ENCODE results near the gene MYRF. TPM values are rescaled to one million over a fixed set of nuclear protein-coding genes. Genes with fewer than 3 reads are reported as not detected.

Gene MYRF
- total RNA-seq, 2 experiments from 2014 or later = 0.31 to 0.49 TPM

DNA sequence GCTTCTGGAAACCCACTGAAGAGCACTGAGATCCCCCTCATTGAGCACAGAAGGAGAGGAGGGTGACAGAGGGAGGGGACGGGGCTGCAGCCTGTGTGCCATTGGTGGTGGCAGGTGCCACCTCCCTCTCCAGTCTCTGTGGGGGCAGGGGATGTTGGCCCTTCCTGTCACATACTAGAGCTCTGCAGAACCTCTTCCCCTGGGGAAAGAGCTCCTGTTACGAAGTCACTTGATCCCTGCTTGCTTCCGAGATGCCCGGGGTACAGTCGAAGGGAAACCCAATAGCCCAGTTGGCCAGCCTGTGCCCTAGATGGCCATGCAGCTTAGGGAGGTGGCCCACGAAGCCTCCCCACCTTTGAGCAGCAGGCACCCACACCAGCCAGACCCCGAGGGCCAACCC is 42.9 kb upstream of the MYRF start:
- ATAC-seq (ENCODE audit: poor library complexity) = no peak
- CTCF ChIA-PET = no interaction called here
- H3K27me3 ChIP-seq (ENCODE audit: control insufficient read depth in 1 of 2, insufficient read depth in 2 of 2, low read length in 2 of 2) = no peaks in the 10 kb centered on the region
- intact Hi-C loops (cut with DNase I, micrococcal nuclease) = no loop called here
- Mint-ChIP-seq H3K27me3 (no peaks in the 10 kb centered on the region), H3K4me1 (ENCODE audit: low read depth) (no peaks in the 10 kb centered on the region), H3K36me3 (ENCODE audit: low read depth) (no peaks in the 10 kb centered on the region), H3K27ac (no peak overlapping the region), H3K4me3 (no peak overlapping the region), H3K9me3 (no peaks in the 10 kb centered on the region)
- TF ChIP-seq, protein P1, sequence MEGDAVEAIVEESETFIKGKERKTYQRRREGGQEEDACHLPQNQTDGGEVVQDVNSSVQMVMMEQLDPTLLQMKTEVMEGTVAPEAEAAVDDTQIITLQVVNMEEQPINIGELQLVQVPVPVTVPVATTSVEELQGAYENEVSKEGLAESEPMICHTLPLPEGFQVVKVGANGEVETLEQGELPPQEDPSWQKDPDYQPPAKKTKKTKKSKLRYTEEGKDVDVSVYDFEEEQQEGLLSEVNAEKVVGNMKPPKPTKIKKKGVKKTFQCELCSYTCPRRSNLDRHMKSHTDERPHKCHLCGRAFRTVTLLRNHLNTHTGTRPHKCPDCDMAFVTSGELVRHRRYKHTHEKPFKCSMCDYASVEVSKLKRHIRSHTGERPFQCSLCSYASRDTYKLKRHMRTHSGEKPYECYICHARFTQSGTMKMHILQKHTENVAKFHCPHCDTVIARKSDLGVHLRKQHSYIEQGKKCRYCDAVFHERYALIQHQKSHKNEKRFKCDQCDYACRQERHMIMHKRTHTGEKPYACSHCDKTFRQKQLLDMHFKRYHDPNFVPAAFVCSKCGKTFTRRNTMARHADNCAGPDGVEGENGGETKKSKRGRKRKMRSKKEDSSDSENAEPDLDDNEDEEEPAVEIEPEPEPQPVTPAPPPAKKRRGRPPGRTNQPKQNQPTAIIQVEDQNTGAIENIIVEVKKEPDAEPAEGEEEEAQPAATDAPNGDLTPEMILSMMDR (IDR thresholded peaks at IDR 0.05) = no peak
- H3K4me3 ChIP-seq (ENCODE audit: low read length) = no peak overlapping the region
- POLR2A ChIA-PET = no interaction called here
- H3K4me1 ChIP-seq (ENCODE audit: insufficient read depth, low read length) = no peaks in the 10 kb centered on the region
- H3K9me3 ChIP-seq (ENCODE audit: control insufficient read depth in 1 of 2, insufficient read depth in 1 of 2, low read length in 2 of 2) = no peaks in the 10 kb centered on the region
- H3K27ac ChIP-seq (ENCODE audit: low read depth in 1 of 2, low read length in 2 of 2) = no peak overlapping the region
- no peaks in the 10 kb centered on the region for H3K36me3 ChIP-seq (ENCODE audit: insufficient read depth, low read length)
- DNase-seq = no peak

DNA sequence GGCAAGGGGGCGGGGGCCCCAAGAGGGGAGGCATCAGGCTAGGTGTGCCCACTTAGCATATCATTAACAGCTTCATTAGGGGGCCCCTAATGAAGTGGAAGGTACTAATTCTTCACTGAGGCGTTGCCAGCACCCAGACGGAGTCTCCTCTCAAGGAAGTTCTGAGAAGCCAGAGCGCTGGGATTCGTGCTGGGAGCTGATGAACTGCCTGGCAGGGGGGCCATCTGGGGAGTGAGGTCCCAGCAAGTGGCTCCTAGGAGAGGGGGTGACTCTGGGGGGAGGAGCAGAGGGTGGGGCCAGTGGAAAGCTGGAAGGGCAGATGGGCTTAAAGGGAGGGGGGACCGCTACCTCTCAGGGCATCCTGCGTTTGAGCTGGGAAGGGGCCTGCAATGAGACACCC is 42.4 kb upstream of the MYRF start:
- Mint-ChIP-seq H3K4me3 (no peak overlapping the region), H3K27ac (no peak overlapping the region), H3K9me3 (no peaks in the 10 kb centered on the region), H3K4me1 (ENCODE audit: low read depth) (no peaks in the 10 kb centered on the region), H3K36me3 (ENCODE audit: low read depth) (no peaks in the 10 kb centered on the region), H3K27me3 (no peaks in the 10 kb centered on the region)
- Histone ChIP-seq H3K36me3 (ENCODE audit: insufficient read depth, low read length) (no peaks in the 10 kb centered on the region), H3K4me3 (ENCODE audit: low read length) (no peak overlapping the region), H3K27ac (ENCODE audit: low read depth in 1 of 2, low read length in 2 of 2) (no peak overlapping the region), H3K27me3 (ENCODE audit: control insufficient read depth in 1 of 2, insufficient read depth in 2 of 2, low read length in 2 of 2) (no peaks in the 10 kb centered on the region), H3K9me3 (ENCODE audit: control insufficient read depth in 1 of 2, insufficient read depth in 1 of 2, low read length in 2 of 2) (no peaks in the 10 kb centered on the region), H3K4me1 (ENCODE audit: insufficient read depth, low read length) (no peaks in the 10 kb centered on the region)
- ATAC-seq (ENCODE audit: poor library complexity) (no peak), DNase-seq (no peak)
- TF ChIP-seq, protein P1 (IDR thresholded peaks at IDR 0.05) = no peak
- ChIA-PET CTCF (no interaction called here), POLR2A (no interaction called here)
- intact Hi-C loops (cut with DNase I, micrococcal nuclease) = no loop called here

DNA sequence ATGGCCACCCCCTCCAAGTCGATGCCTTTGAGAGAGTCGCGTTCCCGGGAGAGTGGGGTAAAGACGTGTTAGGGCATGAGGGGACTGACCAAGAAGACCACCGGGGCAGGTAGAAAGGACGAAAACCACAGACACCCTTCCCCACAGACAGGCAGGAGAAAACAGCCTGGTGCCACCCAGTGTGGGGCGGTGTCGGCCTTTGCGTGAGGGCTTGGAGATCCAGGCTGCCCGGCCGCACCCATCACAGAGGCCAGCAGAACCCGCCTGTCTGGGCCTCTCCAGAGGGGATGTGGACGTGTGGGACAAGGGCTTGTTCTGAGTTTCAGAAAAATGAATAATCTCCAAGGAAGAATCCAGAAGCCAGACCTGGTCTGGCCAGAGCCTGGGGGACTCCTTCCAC is 41.4 kb upstream of the MYRF start:
- CTCF ChIA-PET = no interaction called here
- H3K36me3 Mint-ChIP-seq (ENCODE audit: low read depth) = no peaks in the 10 kb centered on the region
- H3K27ac Mint-ChIP-seq = no peak overlapping the region
- ATAC-seq (ENCODE audit: poor library complexity) = no peak
- POLR2A ChIA-PET = no interaction called here
- TF ChIP-seq, protein P1 (IDR thresholded peaks at IDR 0.05) = no peak
- H3K4me3 Mint-ChIP-seq = no peak overlapping the region
- no peaks in the 10 kb centered on the region for H3K27me3 Mint-ChIP-seq
- H3K27ac ChIP-seq (ENCODE audit: low read depth in 1 of 2, low read length in 2 of 2) = no peak overlapping the region
- H3K9me3 Mint-ChIP-seq = no peaks in the 10 kb centered on the region
- H3K4me1 Mint-ChIP-seq (ENCODE audit: low read depth) = no peaks in the 10 kb centered on the region
- no peak for DNase-seq
- H3K4me1 ChIP-seq (ENCODE audit: insufficient read depth, low read length) = no peaks in the 10 kb centered on the region
- H3K9me3 ChIP-seq (ENCODE audit: control insufficient read depth in 1 of 2, insufficient read depth in 1 of 2, low read length in 2 of 2) = no peaks in the 10 kb centered on the region
- intact Hi-C loops (cut with DNase I, micrococcal nuclease) = no loop called here
- no peak overlapping the region for H3K4me3 ChIP-seq (ENCODE audit: low read length)
- H3K36me3 ChIP-seq (ENCODE audit: insufficient read depth, low read length) = no peaks in the 10 kb centered on the region
- no peaks in the 10 kb centered on the region for H3K27me3 ChIP-seq (ENCODE audit: control insufficient read depth in 1 of 2, insufficient read depth in 2 of 2, low read length in 2 of 2)

Measured in CD4-positive, alpha-beta T cell (primary cell).